Activated CD8-positive, alpha-beta memory T cell treated with anti-CD3 and anti-CD28 coated beads for 36 hours (primary cell): ENCODE results near the gene CTF1. TPM values are rescaled to one million over a fixed set of nuclear protein-coding genes. Genes with fewer than 3 reads are reported as not detected.

Experiments used
- CTCF ChIA-PET: fragments of 350-600 bp; sonication (Branson Sonifier 250); formaldehyde crosslinking; loops from one replicate; lab custom pipeline; 2021; ENCODE audit warnings: antibody characterized with exemption; lab: Charles Lee
- POLR2A ChIA-PET: fragments of 350-600 bp; sonication (Branson Sonifier 250); formaldehyde crosslinking; loops from one replicate; lab custom pipeline; 2021; ENCODE audit warnings: antibody characterized with exemption; lab: Charles Lee
- total RNA-seq, 2 experiments: library from RNA; stranded (reverse); gene quantifications; one replicate each; pipeline ENCODE4 v1.2.3, GENCODE V29; 2021

CTF1 gene
- total RNA-seq, 2 experiments from 2014 or later: 0.13 to 0.21 TPM

GRCh38 chr16:30899794-30900193 is 3.4 kb downstream of the CTF1 start:
- ChIA-PET POLR2A (no interaction called here), CTCF (interaction anchor here (0.5 kb wide), 1 partner anchor 56 kb away, joined by 3 read pairs; no protein-coding TSS in a partner anchor)

GRCh38 chr16:30900588-30900987 is 4.2 kb downstream of the CTF1 start:
- CTCF ChIA-PET: interaction anchor here (1.2 to 2.8 kb wide), 5 partner anchors 9 to 88 kb away, joined by 3 to 46 read pairs (median 14); partner anchors contain the start of gene BCL7C
- POLR2A ChIA-PET: interaction anchor here (2.6 kb wide), 1 partner anchor 26 kb away, joined by 9 read pairs; no protein-coding TSS in a partner anchor

- ChIA-PET CTCF (interaction anchor here (0.8 to 2.8 kb wide), 16 partner anchors 10 to 214 kb away, joined by 3 to 46 read pairs (median 4); partner anchors contain the start of gene BCL7C), POLR2A (interaction anchor here (0.6 to 2.6 kb wide), 9 partner anchors 9 to 922 kb away, joined by 3 to 9 read pairs (median 4); partner anchors contain the start of genes BCL7C and PHKG2)
Measured at GRCh38 chr16:30901201-30902028, 5.0 kb downstream of the CTF1 start.

GRCh38 chr16:30902029-30902972 is 5.9 kb downstream of the CTF1 start:
- CTCF ChIA-PET: interaction anchor here (0.8 to 2.8 kb wide), 16 partner anchors 11 to 213 kb away, joined by 3 to 46 read pairs (median 4); partner anchors contain the start of gene BCL7C
- POLR2A ChIA-PET: interaction anchor here (0.6 to 2.6 kb wide), 7 partner anchors 9 to 923 kb away, joined by 3 to 9 read pairs (median 4); partner anchors contain the start of genes BCL7C and PHKG2

GRCh38 chr16:30903002-30903401 is 6.6 kb downstream of the CTF1 start:
- CTCF ChIA-PET: interaction anchor here (1.4 to 2.8 kb wide), 5 partner anchors 12 to 89 kb away, joined by 6 to 46 read pairs (median 14); partner anchors contain the start of gene BCL7C
- POLR2A ChIA-PET: interaction anchor here (1.6 to 2.6 kb wide), 3 partner anchors 10 to 30 kb away, joined by 7 to 9 read pairs (median 7); partner anchors contain the start of gene BCL7C

- POLR2A ChIA-PET: interaction anchor here (2.6 kb wide), 1 partner anchor 29 kb away, joined by 9 read pairs; no protein-coding TSS in a partner anchor
Measured at GRCh38 chr16:30903596-30903995, 7.2 kb downstream of the CTF1 start.

GRCh38 chr16:30904114-30904780 is 7.8 kb downstream of the CTF1 start:
- ChIA-PET POLR2A (no interaction called here), CTCF (interaction anchor here (0.8 to 1.0 kb wide), 2 partner anchors 31 to 59 kb away, joined by 3 read pairs; no protein-coding TSS in a partner anchor)

More at GRCh38 chr16:30903596-30903995, 7.2 kb downstream of the CTF1 start:
- CTCF ChIA-PET: interaction anchor here (1.0 to 1.6 kb wide), 2 partner anchors 59 to 89 kb away, joined by 3 to 6 read pairs; no protein-coding TSS in a partner anchor

GRCh38 chr16:30907064-30907463 is 10.7 kb downstream of the CTF1 start:
- POLR2A ChIA-PET: no interaction called here

GRCh38 chr16:30910427-30911029 is 14.1 kb downstream of the CTF1 start:
- ChIA-PET CTCF (interaction anchor here (1.1 to 2.4 kb wide), 2 partner anchors 65 to 67 kb away, joined by 5 to 9 read pairs; no protein-coding TSS in a partner anchor), POLR2A (no interaction called here)

More at GRCh38 chr16:30907064-30907463, 10.7 kb downstream of the CTF1 start:
- CTCF ChIA-PET: interaction anchor here (0.6 to 1.0 kb wide), 2 partner anchors 14 to 281 kb away, joined by 3 read pairs; no protein-coding TSS in a partner anchor

GRCh38 chr16:30912794-30913412 is 16.5 kb downstream of the CTF1 start:
- CTCF ChIA-PET: interaction anchor here (0.8 to 2.4 kb wide), 2 partner anchors 68 to 98 kb away, joined by 3 to 9 read pairs; no protein-coding TSS in a partner anchor
- POLR2A ChIA-PET: no interaction called here

- POLR2A ChIA-PET: no interaction called here
- CTCF ChIA-PET: interaction anchor here (0.6 to 1.7 kb wide), 4 partner anchors 22 to 70 kb away, joined by 3 to 8 read pairs (median 4); no protein-coding TSS in a partner anchor
Measured at GRCh38 chr16:30914830-30915229, 18.4 kb downstream of the CTF1 start.

GRCh38 chr16:30918614-30919013 is 22.2 kb downstream of the CTF1 start:
- CTCF ChIA-PET: interaction anchor here (3.1 kb wide), 1 partner anchor 74 kb away, joined by 21 read pairs; no protein-coding TSS in a partner anchor
- POLR2A ChIA-PET: no interaction called here

GRCh38 chr16:30920891-30921290 is 24.5 kb downstream of the CTF1 start:
- ChIA-PET POLR2A (no interaction called here), CTCF (interaction anchor here (0.6 to 3.1 kb wide), 3 partner anchors 14 to 77 kb away, joined by 3 to 21 read pairs (median 4); no protein-coding TSS in a partner anchor)

GRCh38 chr16:30921459-30921747 is 25.0 kb downstream of the CTF1 start:
- POLR2A ChIA-PET: interaction anchor here (0.6 kb wide), 1 partner anchor 242 kb away, joined by 3 read pairs; no protein-coding TSS in a partner anchor

GRCh38 chr16:30921748-30922419 is 25.5 kb downstream of the CTF1 start:
- ChIA-PET POLR2A (interaction anchor here (0.6 kb wide), 1 partner anchor 242 kb away, joined by 3 read pairs; no protein-coding TSS in a partner anchor), CTCF (interaction anchor here (0.9 to 1.0 kb wide), 2 partner anchors 20 to 77 kb away, joined by 3 to 8 read pairs; no protein-coding TSS in a partner anchor)

More at GRCh38 chr16:30921459-30921747, 25.0 kb downstream of the CTF1 start:
- CTCF ChIA-PET: interaction anchor here (0.6 to 3.1 kb wide), 3 partner anchors 15 to 77 kb away, joined by 3 to 21 read pairs (median 4); no protein-coding TSS in a partner anchor
